Measurements from ENCODE around the gene RAPGEF1.

DNA sequence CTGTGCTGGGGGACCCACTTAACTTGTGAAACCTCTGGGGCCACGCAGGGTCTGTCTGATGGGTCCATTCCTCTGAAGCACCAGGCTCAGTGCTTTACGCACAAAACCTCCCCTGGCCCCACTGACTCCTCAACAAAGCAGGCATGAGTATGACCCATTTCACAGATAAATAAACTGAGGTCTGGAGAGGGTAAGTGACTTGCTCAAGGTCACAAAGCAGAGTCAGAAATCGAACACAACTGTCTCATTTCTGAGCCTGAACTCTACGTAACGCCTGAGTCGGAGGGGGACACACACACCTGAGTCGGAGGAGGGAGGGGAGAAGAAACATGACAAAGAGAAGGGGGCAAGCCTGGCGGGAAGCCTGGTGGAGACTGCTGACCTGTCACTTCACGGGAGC, 48.0 kb upstream of the RAPGEF1 start:
- TF ChIP-seq ELF2 (CRISPR knock-in tag; IDR thresholded peaks at IDR 0.05): no peak
- no peak for TF ChIP-seq POLR2A (conservative IDR thresholded peaks at IDR 0.05)
- TF ChIP-seq, protein P1, sequence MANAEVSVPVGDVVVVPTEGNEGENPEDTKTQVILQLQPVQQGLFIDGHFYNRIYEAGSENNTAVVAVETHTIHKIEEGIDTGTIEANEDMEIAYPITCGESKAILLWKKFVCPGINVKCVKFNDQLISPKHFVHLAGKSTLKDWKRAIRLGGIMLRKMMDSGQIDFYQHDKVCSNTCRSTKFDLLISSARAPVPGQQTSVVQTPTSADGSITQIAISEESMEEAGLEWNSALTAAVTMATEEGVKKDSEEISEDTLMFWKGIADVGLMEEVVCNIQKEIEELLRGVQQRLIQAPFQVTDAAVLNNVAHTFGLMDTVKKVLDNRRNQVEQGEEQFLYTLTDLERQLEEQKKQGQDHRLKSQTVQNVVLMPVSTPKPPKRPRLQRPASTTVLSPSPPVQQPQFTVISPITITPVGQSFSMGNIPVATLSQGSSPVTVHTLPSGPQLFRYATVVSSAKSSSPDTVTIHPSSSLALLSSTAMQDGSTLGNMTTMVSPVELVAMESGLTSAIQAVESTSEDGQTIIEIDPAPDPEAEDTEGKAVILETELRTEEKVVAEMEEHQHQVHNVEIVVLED (CRISPR knock-in tag; IDR thresholded peaks at IDR 0.05): no peak
- TF ChIP-seq, protein P2, sequence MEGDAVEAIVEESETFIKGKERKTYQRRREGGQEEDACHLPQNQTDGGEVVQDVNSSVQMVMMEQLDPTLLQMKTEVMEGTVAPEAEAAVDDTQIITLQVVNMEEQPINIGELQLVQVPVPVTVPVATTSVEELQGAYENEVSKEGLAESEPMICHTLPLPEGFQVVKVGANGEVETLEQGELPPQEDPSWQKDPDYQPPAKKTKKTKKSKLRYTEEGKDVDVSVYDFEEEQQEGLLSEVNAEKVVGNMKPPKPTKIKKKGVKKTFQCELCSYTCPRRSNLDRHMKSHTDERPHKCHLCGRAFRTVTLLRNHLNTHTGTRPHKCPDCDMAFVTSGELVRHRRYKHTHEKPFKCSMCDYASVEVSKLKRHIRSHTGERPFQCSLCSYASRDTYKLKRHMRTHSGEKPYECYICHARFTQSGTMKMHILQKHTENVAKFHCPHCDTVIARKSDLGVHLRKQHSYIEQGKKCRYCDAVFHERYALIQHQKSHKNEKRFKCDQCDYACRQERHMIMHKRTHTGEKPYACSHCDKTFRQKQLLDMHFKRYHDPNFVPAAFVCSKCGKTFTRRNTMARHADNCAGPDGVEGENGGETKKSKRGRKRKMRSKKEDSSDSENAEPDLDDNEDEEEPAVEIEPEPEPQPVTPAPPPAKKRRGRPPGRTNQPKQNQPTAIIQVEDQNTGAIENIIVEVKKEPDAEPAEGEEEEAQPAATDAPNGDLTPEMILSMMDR (IDR thresholded peaks at IDR 0.05 in 2 of 3, conservative IDR thresholded peaks at IDR 0.05 in 1 of 3; ENCODE audit: insufficient read depth in 2 of 3, low read depth in 1 of 3, low read length in 3 of 3): no peak
- no peak for TF ChIP-seq TCF7L2 (IDR thresholded peaks at IDR 0.05; ENCODE audit: low read depth, low read length)
- no peak for TF ChIP-seq NFIC (IDR thresholded peaks at IDR 0.05)
- TF ChIP-seq POLR2AphosphoS5 (IDR thresholded peaks at IDR 0.05; ENCODE audit: control insufficient read depth, insufficient read depth, low read depth, low read length): no peak
- TF ChIP-seq, protein P3, sequence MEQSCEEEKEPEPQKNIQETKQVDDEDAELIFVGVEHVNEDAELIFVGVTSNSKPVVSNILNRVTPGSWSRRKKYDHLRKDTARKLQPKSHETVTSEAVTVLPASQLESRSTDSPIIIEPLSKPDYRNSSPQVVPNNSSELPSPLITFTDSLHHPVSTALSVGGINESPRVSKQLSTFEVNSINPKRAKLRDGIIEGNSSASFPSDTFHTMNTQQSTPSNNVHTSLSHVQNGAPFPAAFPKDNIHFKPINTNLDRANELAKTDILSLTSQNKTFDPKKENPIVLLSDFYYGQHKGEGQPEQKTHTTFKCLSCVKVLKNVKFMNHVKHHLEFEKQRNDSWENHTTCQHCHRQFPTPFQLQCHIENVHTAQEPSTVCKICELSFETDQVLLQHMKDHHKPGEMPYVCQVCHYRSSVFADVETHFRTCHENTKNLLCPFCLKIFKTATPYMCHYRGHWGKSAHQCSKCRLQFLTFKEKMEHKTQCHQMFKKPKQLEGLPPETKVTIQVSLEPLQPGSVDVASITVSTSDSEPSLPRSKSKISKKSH (CRISPR knock-in tag; IDR thresholded peaks at IDR 0.05): no peak
